ENCODE results near the gene CCNO.

Gene CCNO

DNA sequence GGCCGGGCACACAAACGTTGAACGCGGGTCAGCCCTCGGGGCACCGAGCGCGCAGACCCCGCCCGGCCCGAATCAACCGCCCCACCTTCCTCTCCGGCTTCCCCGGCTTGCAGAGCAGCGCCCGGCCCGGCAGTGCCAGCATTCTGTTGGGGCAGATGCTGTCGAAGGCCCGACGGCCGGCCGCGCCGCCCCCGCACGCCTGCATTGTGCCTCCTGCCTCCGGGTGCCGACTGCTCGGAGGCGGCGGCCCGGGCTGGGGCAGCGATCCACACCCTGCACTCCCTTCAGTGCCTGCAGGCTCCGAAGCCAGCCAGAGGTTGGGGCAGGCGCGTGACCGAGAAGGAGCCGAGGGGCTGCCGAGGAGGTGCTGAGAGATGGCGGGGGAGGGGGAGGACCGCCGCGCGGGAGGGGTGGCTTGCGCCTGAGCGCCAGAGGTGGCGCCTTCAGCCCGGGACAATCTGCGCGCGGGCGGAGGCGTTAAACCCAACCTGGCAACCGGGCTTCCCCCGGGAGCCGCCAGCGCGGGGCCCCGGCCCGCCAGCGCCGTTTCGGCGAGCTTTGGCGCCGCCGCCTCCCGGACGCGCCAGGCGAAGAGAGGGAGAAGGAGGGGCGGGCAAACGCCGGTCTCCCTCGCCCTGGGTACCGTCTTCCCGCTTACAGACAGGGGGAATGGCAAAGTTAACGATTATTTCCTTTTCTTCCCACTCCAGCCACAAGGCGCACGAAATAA is 6.3 kb downstream of the CCNO start, which contains the start of gene MCIDAS:
Gene MCIDAS (minus strand): TSS at position 382 of the 730 bp plus-strand sequence. CDS start 177 bp downstream, at position 205.
- TF ChIP-seq, protein P1, sequence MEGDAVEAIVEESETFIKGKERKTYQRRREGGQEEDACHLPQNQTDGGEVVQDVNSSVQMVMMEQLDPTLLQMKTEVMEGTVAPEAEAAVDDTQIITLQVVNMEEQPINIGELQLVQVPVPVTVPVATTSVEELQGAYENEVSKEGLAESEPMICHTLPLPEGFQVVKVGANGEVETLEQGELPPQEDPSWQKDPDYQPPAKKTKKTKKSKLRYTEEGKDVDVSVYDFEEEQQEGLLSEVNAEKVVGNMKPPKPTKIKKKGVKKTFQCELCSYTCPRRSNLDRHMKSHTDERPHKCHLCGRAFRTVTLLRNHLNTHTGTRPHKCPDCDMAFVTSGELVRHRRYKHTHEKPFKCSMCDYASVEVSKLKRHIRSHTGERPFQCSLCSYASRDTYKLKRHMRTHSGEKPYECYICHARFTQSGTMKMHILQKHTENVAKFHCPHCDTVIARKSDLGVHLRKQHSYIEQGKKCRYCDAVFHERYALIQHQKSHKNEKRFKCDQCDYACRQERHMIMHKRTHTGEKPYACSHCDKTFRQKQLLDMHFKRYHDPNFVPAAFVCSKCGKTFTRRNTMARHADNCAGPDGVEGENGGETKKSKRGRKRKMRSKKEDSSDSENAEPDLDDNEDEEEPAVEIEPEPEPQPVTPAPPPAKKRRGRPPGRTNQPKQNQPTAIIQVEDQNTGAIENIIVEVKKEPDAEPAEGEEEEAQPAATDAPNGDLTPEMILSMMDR (IDR thresholded peaks at IDR 0.05) = peak; percentile 44; the same call in 1 of the 2 replicates

DNA sequence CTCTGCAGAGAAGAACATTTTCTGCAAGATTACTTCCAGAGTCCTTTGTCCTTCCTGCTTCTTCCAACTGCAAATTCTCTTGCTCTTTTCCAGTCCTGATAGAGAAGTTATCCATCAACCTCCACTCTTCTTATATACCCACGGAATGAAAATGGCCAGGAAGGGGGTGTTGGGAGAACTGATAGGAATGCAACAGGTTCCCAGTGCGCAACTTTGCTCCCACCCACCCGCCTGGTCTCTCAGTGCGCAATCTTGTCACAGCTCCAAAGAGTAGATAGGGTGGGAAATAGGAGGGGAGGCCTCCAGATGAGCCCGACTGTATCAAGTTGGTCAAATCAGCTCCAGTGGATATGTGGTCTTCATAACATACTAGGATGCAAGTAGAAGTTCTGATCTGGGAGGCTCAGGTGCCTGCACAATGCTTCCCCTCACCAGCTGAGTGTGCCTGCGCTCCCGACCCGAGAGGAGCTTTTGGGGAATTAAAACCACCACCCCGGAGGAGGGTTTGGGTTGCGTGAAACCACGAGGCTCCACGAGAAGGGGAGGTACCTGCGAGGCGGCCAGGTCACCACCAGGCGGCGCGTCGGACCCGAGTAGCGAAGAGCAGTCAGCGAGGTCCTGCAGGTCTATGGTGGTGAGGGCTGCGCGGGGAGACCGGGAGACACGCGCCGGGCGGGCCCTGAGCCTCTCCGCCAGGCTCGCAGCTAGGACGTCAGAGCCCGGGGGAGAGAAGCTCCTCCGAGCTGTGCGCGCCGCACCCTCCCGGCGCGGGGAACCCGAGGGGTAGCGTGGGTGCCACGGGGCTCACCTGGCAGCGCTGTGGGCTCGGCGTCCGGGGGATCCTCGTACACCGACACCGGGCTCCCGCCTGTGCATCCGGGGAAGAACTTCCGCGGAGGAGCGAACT is 7.1 kb downstream of the CCNO start:
- TF ChIP-seq, protein P1 (IDR thresholded peaks at IDR 0.05) = peak; percentile 35

DNA sequence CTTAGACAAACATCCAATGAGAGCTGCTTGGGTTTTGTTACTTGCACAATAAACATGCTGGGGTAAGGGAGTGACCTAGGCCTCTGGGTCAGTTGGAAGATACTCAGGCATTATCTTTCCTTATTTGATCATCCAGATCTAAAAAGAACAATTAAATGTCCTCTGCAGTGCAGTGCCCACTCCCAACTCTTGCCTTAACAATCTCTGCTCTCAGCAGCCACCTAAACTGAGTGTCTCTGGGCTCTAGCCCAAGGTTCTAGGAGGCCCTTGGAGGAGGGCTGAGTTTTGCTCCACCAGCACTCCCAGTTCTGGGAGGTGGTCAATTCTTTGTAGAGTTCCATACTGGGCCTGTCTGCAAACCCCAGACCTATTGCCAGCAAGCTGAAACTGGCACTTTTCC is 8.1 kb downstream of the CCNO start:
- TF ChIP-seq, protein P1 (IDR thresholded peaks at IDR 0.05) = no peak

DNA sequence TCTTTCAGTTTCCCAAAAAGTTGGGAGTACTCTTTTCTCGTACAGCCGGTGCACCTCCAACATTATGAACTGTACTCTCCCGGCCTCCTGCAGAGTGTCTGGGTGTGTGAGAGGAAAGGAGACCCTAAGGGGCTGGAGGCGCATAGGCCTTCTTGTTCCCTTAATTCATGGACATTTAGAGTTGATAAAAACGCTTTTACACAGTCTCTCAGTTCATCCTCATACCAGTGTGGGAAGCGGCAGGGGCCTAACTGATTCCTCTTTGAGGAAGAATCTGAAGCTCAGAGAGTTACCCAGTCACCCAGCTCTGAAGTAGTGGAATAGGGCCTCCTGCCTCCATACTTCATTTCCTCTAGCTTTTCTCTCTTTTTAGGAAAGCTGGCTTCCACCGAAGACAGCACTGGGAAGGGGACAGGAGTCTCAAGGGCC is 9.6 kb downstream of the CCNO start:
- TF ChIP-seq, protein P1 (IDR thresholded peaks at IDR 0.05) = no peak

DNA sequence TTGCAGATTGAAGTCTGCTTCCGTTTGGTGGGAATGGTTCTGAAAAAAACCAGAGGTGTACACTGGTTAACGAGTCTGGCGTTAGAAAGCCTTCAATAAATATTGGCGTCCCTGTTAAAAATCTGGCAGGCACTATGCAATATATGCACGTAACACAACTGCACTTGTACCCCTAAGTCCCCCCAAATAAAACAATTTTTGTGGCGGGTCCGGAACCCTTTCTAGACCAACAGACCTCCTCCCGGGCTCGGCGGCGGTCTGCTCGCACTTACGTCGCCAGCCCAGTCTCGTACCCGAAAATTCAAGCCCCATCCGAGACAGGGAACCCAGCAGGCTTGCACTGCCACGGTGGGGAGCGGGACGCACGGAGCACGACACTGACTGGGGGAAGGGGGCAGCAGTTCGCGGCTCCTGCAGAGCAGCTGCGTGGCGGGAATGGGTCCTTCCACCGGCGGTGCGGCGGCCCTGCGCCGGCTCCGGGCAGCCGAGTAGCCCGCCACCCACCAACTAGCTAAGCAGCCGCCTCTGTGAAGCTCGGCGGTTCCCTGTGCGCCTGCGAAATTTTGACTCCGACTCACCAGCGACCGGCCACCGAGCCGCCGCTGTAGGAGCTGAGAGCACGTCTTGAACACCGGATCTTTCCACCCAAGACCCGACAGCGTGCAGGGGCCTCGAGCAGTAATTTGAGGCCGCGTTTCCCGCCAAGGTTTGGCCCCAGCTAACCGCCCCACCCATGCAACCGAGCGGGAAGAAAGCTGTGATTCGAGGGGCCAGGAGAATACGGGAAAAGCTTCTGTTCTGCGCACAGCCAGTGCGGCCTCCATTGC is 10.2 kb downstream of the CCNO start:
- TF ChIP-seq, protein P1 (IDR thresholded peaks at IDR 0.05) = no peak

DNA sequence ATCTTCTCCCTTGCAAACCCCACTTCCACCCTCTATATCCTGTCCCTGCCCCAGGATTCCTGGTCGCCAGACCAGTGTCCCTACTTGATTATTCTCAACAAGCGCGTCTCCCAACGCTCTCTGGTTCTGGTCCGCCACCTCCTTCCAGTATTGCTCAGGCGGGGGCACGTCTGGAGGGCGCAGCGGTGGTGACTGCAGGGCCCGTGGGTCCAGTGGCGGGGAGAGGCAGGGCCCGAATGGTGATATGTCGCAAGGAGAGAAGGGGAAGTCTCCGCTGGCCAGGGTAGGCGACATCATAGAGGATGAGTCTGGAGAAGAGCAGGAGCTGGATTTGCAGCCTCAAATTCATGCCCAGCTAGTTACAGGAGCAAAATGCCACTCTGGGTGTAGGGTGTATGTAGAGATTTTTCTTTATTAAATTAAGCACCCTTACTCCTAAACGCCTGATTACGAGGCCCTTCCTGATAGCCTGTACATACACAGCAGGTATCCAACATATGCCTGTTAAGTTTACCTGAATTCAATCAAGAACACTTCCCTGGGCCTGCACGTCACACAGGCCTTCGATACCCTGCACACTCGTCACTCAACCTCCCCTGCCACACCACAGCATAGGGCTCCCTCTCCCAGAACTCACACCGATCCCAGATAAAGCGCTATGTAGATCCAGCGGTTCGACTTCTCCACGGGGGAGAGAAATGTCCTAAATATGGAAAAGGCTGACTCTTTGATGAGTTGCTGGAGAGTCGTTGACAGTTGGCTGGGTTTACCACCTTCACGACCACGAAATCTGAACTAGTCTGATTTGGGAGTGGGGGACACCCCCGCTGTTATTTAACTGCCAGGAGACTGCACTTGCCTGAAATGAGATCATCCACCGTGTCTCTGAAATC is 11.1 kb downstream of the CCNO start:
- TF ChIP-seq, protein P1 (IDR thresholded peaks at IDR 0.05) = no peak

Measured in LNCAP (cell line).